Liver (tissue), 9 donors: ENCODE data around the gene FOXO3. TPM values are rescaled to one million over a fixed set of nuclear protein-coding genes. Genes with fewer than 3 reads are reported as not detected.

Experiments
- DNase-seq: peaks from one replicate; pipeline ENCODE4 v3.0.0-alpha.2; 2017; ENCODE audit warnings: low spot score
- H3K27ac ChIP-seq, 2 donors: one replicate each; pipeline ENCODE4 v1.7.0; 2013; ENCODE audit warnings: inconsistent platforms in 2 of 2, low read length in 2 of 2, control low read depth in 1 of 2, low read depth in 1 of 2, mild to moderate bottlenecking in 1 of 2
- H3K27me3 ChIP-seq, 4 donors: one replicate each; pipeline versions ENCODE4 v1.6.1 to v1.7.0; 2013; ENCODE audit warnings: low read length in 3 of 4, inconsistent platforms in 1 of 4, mild to moderate bottlenecking in 1 of 4, moderate library complexity in 1 of 4; ENCODE audit not compliant: control insufficient read depth in 4 of 4, insufficient read depth in 4 of 4
- H3K36me3 ChIP-seq, 4 donors: one replicate each; pipeline versions ENCODE4 v1.6.1 to v1.7.0; 2013; ENCODE audit warnings: low read length in 3 of 4, mild to moderate bottlenecking in 3 of 4, low read depth in 1 of 4, moderate library complexity in 1 of 4; ENCODE audit not compliant: control insufficient read depth in 4 of 4, insufficient read depth in 3 of 4
- H3K4me1 ChIP-seq, 4 donors: one replicate each; pipeline versions ENCODE4 v1.6.1 to v1.7.0; 2013; ENCODE audit warnings: low read length in 3 of 4, mild to moderate bottlenecking in 3 of 4, moderate library complexity in 1 of 4; ENCODE audit not compliant: control insufficient read depth in 4 of 4, insufficient read depth in 4 of 4
- H3K4me3 ChIP-seq, 3 donors: one replicate each; pipeline versions ENCODE4 v1.6.1 to v1.7.0; 2013; ENCODE audit warnings: low read length in 3 of 3, control low read depth in 1 of 3, low read depth in 1 of 3, mild to moderate bottlenecking in 1 of 3
- H3K9ac ChIP-seq, 2 donors: one replicate each; pipeline ENCODE4 v1.7.0; 2013; ENCODE audit warnings: low read length in 2 of 2, mild to moderate bottlenecking in 2 of 2, moderate library complexity in 2 of 2, control low read depth in 1 of 2, low read depth in 1 of 2
- H3K9me3 ChIP-seq, 4 donors: one replicate each; pipeline versions ENCODE4 v1.6.1 to v1.7.0; 2013; ENCODE audit warnings: low read length in 3 of 4; ENCODE audit not compliant: control insufficient read depth in 4 of 4
- EGR1 ChIP-seq, 2 donors: IDR thresholded peaks; 2 replicates each; pipeline ENCODE4 v1.6.1; 2016 to 2018; ENCODE audit warnings: antibody characterized with exemption in 2 of 2, low read depth in 2 of 2
- FOXA1 ChIP-seq: IDR thresholded peaks from 2 replicates; pipeline ENCODE4 v1.6.1; 2016; ENCODE audit warnings: antibody characterized with exemption
- FOXA2 ChIP-seq: IDR thresholded peaks from 2 replicates; pipeline ENCODE4 v1.6.1; 2016; ENCODE audit warnings: antibody characterized with exemption
- GABPA ChIP-seq, 2 donors: IDR thresholded peaks in 1 of 2; conservative IDR thresholded peaks in 1 of 2; 2 replicates each; pipeline ENCODE4 v1.6.1; 2016; ENCODE audit warnings: antibody characterized with exemption in 2 of 2, mild to moderate bottlenecking in 1 of 2, moderate library complexity in 1 of 2
- HNF4A ChIP-seq, 2 donors: conservative IDR thresholded peaks; 2 replicates each; pipeline ENCODE4 v1.6.1; 2016; ENCODE audit warnings: antibody characterized with exemption in 2 of 2, mild to moderate bottlenecking in 2 of 2
- HNF4G ChIP-seq: IDR thresholded peaks from 2 replicates; pipeline ENCODE4 v1.6.1; 2016; ENCODE audit warnings: antibody characterized with exemption
- JUND ChIP-seq, 2 donors: IDR thresholded peaks; 2 replicates each; pipeline ENCODE4 v1.6.1; 2016; ENCODE audit warnings: antibody characterized with exemption in 2 of 2
- NR2F2 ChIP-seq: IDR thresholded peaks from 2 replicates; pipeline ENCODE4 v1.6.1; 2016; ENCODE audit warnings: antibody characterized with exemption
- RAD21 ChIP-seq, 2 donors: IDR thresholded peaks; 2 replicates each; pipeline ENCODE4 v1.6.1; 2016; ENCODE audit warnings: antibody characterized with exemption in 2 of 2, mild to moderate bottlenecking in 2 of 2
- SP1 ChIP-seq: IDR thresholded peaks from 2 replicates; pipeline ENCODE4 v1.6.1; 2018; ENCODE audit warnings: antibody characterized with exemption, mild to moderate bottlenecking
- TAF1 ChIP-seq: conservative IDR thresholded peaks from 2 replicates; pipeline ENCODE4 v1.6.1; 2016; ENCODE audit warnings: antibody characterized with exemption, mild to moderate bottlenecking
- YY1 ChIP-seq: IDR thresholded peaks from 2 replicates; pipeline ENCODE4 v1.6.1; 2016; ENCODE audit warnings: antibody characterized with exemption, mild to moderate bottlenecking
- WGBS: extraction: QIAGEN DNeasy Blood & Tissue Kit; methylation state at CpG from one replicate; pipeline ENCODE4 v1.1.7; 2013; 5-methylcytosine and 5-hydroxymethylcytosine counted together
- polyA plus RNA-seq, 2 donors: library from polyadenylated mRNA; stranded (reverse) in 1 of 2; unstranded in 1 of 2; fragments of 200-250 nt in 1 of 2; fragments of >200 nt in 1 of 2; fragmentation: Nextera tagmentation in 1 of 2; extraction: Ambion mirVana in 1 of 2; gene quantifications; one replicate each; pipeline versions ENCODE4 v1.2.1 to v1.2.3, GENCODE V29; 2013 to 2015
- total RNA-seq, 2 donors: library from RNA; depleted of rRNA; stranded (reverse); fragments of >200 nt; gene quantifications; one replicate each; pipeline ENCODE4 v1.2.3, GENCODE V29; 2014
- TF ChIP-seq, protein P1 (sequence below): IDR thresholded peaks from 2 replicates; pipeline ENCODE4 v1.6.1; 2016; ENCODE audit warnings: antibody characterized with exemption
- TF ChIP-seq, protein P2 (sequence below): IDR thresholded peaks from 2 replicates; pipeline ENCODE4 v1.6.1; 2016; ENCODE audit warnings: antibody characterized with exemption
- TF ChIP-seq, protein P3 (sequence below): IDR thresholded peaks from 2 replicates; pipeline ENCODE4 v1.6.1; 2016; ENCODE audit warnings: antibody characterized with exemption
- TF ChIP-seq, protein P4 (sequence below): IDR thresholded peaks from 2 replicates; pipeline ENCODE4 v1.6.1; 2016; ENCODE audit warnings: antibody characterized with exemption, mild to moderate bottlenecking
- donor health status: healthy.
- donor health status: healthy.
- donor health status: healthy.
- donor health status: healthy.
- donor health status: healthy.

The FOXO3 gene
- total and polyA plus RNA-seq, 4 donors, result 6.0 to 72.2 (median 17.3) TPM

DNA sequence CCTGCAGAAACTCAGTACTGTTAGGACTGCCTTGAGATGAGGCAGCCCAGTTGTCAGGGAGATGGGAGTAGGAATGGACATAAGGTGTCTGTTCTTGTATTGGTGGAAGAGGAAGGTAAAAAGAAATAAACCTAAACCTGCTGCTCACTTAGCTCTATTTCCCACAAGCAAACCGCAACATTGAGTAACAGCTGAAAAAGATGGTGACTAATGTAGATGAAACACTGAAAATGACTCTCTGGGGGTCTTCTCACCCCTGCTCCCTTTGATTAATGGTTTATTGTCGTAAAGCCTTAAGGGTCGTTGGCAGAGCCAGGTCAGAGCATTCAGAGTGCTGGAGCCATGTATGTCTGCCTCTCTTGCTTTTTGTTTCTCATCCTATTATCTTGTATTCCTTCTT is 87.5 kb downstream of the FOXO3 start:
- H3K27ac ChIP-seq, result no peak overlapping the region
- no peaks in the 10 kb centered on the region for H3K9me3 ChIP-seq
- no peak overlapping the region for H3K4me3 ChIP-seq
- H3K4me1 ChIP-seq, result peaks cover 6 to 21% (median 9%) of the 10 kb centered on the region in 4 donors
- no peaks in the 10 kb centered on the region for H3K27me3 ChIP-seq
- H3K36me3 ChIP-seq, result peaks cover 0 to 9% (median under 1%) of the 10 kb centered on the region in 4 donors
- DNase-seq, result no peak
- no peak for TF ChIP-seq HNF4A (conservative IDR thresholded peaks at IDR 0.05)
- TF ChIP-seq, protein P1, sequence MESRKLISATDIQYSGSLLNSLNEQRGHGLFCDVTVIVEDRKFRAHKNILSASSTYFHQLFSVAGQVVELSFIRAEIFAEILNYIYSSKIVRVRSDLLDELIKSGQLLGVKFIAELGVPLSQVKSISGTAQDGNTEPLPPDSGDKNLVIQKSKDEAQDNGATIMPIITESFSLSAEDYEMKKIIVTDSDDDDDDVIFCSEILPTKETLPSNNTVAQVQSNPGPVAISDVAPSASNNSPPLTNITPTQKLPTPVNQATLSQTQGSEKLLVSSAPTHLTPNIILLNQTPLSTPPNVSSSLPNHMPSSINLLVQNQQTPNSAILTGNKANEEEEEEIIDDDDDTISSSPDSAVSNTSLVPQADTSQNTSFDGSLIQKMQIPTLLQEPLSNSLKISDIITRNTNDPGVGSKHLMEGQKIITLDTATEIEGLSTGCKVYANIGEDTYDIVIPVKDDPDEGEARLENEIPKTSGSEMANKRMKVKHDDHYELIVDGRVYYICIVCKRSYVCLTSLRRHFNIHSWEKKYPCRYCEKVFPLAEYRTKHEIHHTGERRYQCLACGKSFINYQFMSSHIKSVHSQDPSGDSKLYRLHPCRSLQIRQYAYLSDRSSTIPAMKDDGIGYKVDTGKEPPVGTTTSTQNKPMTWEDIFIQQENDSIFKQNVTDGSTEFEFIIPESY, result no peak
- TF ChIP-seq GABPA (IDR thresholded peaks at IDR 0.05 in 1 of 2, conservative IDR thresholded peaks at IDR 0.05 in 1 of 2), result no peak
- TF ChIP-seq FOXA2, result no peak
- no peak for TF ChIP-seq FOXA1
- no peak for TF ChIP-seq HNF4G
- no peak for TF ChIP-seq EGR1 (IDR thresholded peaks at IDR 0.05; ENCODE audit: low read depth in 2 of 2)
- TF ChIP-seq, protein P2, sequence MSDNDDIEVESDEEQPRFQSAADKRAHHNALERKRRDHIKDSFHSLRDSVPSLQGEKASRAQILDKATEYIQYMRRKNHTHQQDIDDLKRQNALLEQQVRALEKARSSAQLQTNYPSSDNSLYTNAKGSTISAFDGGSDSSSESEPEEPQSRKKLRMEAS, result no peak
- TF ChIP-seq TAF1, result no peak
- no peak for TF ChIP-seq RAD21 (IDR thresholded peaks at IDR 0.05)
- no peak for TF ChIP-seq YY1
- TF ChIP-seq, protein P3, sequence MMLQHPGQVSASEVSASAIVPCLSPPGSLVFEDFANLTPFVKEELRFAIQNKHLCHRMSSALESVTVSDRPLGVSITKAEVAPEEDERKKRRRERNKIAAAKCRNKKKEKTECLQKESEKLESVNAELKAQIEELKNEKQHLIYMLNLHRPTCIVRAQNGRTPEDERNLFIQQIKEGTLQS, result no peak
- TF ChIP-seq JUND (IDR thresholded peaks at IDR 0.05), result no peak
- H3K9ac ChIP-seq, result no peak overlapping the region
- WGBS, result 89% methylated on average over 3 of the region's 3 CpGs

DNA sequence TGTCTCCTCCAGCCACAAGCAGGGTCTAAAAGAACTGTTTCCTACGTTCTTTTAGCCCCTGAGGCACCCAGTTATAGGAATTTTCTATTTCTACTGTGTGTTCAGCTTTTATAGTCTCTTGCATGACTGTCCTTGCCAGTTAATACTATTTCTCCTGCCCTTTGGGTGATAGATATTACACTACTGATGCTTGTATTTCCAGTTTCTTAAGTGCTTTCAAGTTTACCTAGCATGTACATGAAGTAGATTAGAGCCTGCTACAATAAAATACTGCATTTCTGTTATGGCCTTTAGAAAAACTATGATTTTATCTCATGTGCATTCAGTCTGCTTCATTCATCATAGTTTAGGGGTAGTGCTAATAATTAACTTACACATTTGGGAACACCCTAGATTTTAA is 89.6 kb downstream of the FOXO3 start:
- H3K9me3 ChIP-seq, result no peaks in the 10 kb centered on the region
- H3K27me3 ChIP-seq, result no peaks in the 10 kb centered on the region
- H3K4me1 ChIP-seq, result peaks cover 13 to 34% (median 21%) of the 10 kb centered on the region in 4 donors
- H3K36me3 ChIP-seq, result peaks cover 0 to 9% (median under 1%) of the 10 kb centered on the region in 4 donors
- WGBS, result 94% methylated on average over 1 of the region's 1 CpG
- no peak overlapping the region for H3K9ac ChIP-seq
- H3K27ac ChIP-seq, result peak overlapping the region in 1 of 2 donors; percentile 2
- DNase-seq, result no peak
- H3K4me3 ChIP-seq, result no peak overlapping the region
- TF ChIP-seq TAF1 (no peak), FOXA2 (no peak), YY1 (no peak), JUND (IDR thresholded peaks at IDR 0.05) (no peak), EGR1 (IDR thresholded peaks at IDR 0.05; ENCODE audit: low read depth in 2 of 2) (no peak), FOXA1 (no peak), NR2F2 (no peak), GABPA (IDR thresholded peaks at IDR 0.05 in 1 of 2, conservative IDR thresholded peaks at IDR 0.05 in 1 of 2) (no peak), HNF4G (no peak), SP1 (no peak)
- TF ChIP-seq, protein P4, sequence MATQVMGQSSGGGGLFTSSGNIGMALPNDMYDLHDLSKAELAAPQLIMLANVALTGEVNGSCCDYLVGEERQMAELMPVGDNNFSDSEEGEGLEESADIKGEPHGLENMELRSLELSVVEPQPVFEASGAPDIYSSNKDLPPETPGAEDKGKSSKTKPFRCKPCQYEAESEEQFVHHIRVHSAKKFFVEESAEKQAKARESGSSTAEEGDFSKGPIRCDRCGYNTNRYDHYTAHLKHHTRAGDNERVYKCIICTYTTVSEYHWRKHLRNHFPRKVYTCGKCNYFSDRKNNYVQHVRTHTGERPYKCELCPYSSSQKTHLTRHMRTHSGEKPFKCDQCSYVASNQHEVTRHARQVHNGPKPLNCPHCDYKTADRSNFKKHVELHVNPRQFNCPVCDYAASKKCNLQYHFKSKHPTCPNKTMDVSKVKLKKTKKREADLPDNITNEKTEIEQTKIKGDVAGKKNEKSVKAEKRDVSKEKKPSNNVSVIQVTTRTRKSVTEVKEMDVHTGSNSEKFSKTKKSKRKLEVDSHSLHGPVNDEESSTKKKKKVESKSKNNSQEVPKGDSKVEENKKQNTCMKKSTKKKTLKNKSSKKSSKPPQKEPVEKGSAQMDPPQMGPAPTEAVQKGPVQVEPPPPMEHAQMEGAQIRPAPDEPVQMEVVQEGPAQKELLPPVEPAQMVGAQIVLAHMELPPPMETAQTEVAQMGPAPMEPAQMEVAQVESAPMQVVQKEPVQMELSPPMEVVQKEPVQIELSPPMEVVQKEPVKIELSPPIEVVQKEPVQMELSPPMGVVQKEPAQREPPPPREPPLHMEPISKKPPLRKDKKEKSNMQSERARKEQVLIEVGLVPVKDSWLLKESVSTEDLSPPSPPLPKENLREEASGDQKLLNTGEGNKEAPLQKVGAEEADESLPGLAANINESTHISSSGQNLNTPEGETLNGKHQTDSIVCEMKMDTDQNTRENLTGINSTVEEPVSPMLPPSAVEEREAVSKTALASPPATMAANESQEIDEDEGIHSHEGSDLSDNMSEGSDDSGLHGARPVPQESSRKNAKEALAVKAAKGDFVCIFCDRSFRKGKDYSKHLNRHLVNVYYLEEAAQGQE, result no peak
- TF ChIP-seq, protein P1, result no peak
- TF ChIP-seq, protein P3, result no peak
- TF ChIP-seq, protein P2, result no peak
